ENCODE results near the gene DOCK4. TPM values are rescaled to one million over a fixed set of nuclear protein-coding genes. Genes with fewer than 3 reads are reported as not detected.

The DOCK4 gene
- total RNA-seq, 1 donor from 2014 or later, result 32.2 TPM

DNA sequence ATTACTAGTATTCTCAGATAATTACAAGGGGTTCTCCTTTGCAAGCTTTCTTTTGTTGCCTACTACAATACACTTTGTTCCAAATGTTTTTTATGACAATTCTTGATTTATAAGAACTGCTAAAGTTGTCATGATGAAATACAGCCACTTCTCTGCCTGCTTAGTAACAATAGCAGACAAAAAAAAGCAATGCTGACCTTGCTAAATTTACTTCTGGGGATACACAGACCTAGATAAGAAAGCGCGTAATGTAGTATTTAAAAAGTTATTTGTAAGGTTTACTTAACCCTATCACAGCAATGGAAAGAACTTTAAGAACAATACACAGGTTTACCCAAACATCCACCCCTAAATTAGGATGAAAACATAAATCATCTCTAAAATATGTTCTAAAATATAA is 311.1 kb downstream of the DOCK4 start:
- Mint-ChIP-seq H3K27ac (ENCODE audit: unreplicated experiment) (no peak overlapping the region), H3K27me3 (ENCODE audit: low read depth, unreplicated experiment) (no peaks in the 10 kb centered on the region), H3K36me3 (ENCODE audit: low read depth, unreplicated experiment) (peaks cover 14% of the 10 kb centered on the region), H3K4me3 (ENCODE audit: unreplicated experiment) (no peak overlapping the region), H3K9me3 (ENCODE audit: unreplicated experiment) (no peaks in the 10 kb centered on the region), H3K4me1 (ENCODE audit: low read depth, unreplicated experiment) (no peaks in the 10 kb centered on the region)
- Histone ChIP-seq H4K20me1 (ENCODE audit: insufficient read depth, low read length) (no peaks in the 10 kb centered on the region), H3K4me1 (ENCODE audit: insufficient read depth, low read length) (no peaks in the 10 kb centered on the region), H3K79me2 (ENCODE audit: insufficient read depth, low read length) (no peaks in the 10 kb centered on the region), H3K4me3 (ENCODE audit: insufficient read depth, low read depth, low read length) (no peak overlapping the region), H3K36me3 (ENCODE audit: insufficient read depth, low read length) (no peaks in the 10 kb centered on the region), H3K27me3 (ENCODE audit: insufficient read depth, low read length) (no peaks in the 10 kb centered on the region), H2AFZ (ENCODE audit: low read depth, low read length) (no peak overlapping the region), H3K4me2 (ENCODE audit: low read length) (no peak overlapping the region), H3K27ac (ENCODE audit: low read depth, low read length) (no peak overlapping the region), H3K9ac (ENCODE audit: low read length) (no peak overlapping the region), H3K9me3 (ENCODE audit: insufficient read depth, low read depth, low read length) (no peaks in the 10 kb centered on the region)
- DNase-seq (ENCODE audit: low read depth) (no peak), FAIRE-seq (no peak)
- no peak for TF ChIP-seq EZH2 (IDR thresholded peaks at IDR 0.05; ENCODE audit: insufficient read depth, low read length)
- TF ChIP-seq, protein P1, sequence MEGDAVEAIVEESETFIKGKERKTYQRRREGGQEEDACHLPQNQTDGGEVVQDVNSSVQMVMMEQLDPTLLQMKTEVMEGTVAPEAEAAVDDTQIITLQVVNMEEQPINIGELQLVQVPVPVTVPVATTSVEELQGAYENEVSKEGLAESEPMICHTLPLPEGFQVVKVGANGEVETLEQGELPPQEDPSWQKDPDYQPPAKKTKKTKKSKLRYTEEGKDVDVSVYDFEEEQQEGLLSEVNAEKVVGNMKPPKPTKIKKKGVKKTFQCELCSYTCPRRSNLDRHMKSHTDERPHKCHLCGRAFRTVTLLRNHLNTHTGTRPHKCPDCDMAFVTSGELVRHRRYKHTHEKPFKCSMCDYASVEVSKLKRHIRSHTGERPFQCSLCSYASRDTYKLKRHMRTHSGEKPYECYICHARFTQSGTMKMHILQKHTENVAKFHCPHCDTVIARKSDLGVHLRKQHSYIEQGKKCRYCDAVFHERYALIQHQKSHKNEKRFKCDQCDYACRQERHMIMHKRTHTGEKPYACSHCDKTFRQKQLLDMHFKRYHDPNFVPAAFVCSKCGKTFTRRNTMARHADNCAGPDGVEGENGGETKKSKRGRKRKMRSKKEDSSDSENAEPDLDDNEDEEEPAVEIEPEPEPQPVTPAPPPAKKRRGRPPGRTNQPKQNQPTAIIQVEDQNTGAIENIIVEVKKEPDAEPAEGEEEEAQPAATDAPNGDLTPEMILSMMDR (IDR thresholded peaks at IDR 0.05; ENCODE audit: insufficient read depth, low read depth, low read length), result no peak

DNA sequence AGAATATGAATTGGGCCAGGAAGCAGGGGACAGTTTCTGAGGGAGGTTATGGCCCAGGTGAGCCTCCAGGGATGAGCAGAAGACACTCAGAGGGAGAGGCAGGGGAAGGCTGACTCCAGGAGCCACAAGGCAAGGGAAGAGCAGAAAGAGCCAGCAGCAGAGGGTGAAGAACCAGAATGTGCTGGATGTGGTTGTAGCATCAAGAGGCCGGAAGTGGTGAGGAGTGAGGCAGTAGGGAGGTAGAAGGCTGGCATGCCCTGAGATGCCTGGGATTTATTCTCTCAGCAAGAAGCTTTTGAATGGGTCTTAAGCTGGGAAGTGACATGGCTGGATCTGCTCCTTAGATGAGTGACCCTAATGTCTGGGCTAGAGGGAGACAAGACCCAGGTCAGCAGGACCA is 311.7 kb downstream of the DOCK4 start:
- no peaks in the 10 kb centered on the region for H3K9me3 Mint-ChIP-seq (ENCODE audit: unreplicated experiment)

DNA sequence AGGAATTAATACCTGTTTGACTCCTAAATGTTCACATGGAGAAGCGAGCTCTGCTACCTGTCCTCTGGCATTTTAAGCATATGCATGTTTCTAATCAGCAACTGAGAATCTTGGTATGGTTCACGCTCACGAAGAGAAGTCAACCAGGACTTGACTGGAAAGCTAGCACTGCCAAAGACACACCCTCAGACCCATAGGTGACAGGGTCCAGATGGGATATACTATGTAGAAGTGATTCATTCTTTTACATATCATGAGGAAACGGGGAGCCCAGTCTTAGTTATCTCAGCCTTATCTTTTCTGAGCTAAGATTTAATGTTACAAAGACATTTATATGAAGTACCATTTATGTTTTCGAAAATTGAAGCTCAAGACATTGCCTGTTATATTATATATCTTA is 313.0 kb downstream of the DOCK4 start:
- Mint-ChIP-seq H3K27me3 (ENCODE audit: low read depth, unreplicated experiment) (no peaks in the 10 kb centered on the region), H3K36me3 (ENCODE audit: low read depth, unreplicated experiment) (peaks cover 9% of the 10 kb centered on the region), H3K4me1 (ENCODE audit: low read depth, unreplicated experiment) (no peaks in the 10 kb centered on the region), H3K27ac (ENCODE audit: unreplicated experiment) (no peak overlapping the region), H3K9me3 (ENCODE audit: unreplicated experiment) (no peaks in the 10 kb centered on the region), H3K4me3 (ENCODE audit: unreplicated experiment) (no peak overlapping the region)
- no peak overlapping the region for H3K9ac ChIP-seq (ENCODE audit: low read length)
- H3K4me3 ChIP-seq (ENCODE audit: insufficient read depth, low read depth, low read length), result no peak overlapping the region
- no peaks in the 10 kb centered on the region for H3K4me1 ChIP-seq (ENCODE audit: insufficient read depth, low read length)
- no peaks in the 10 kb centered on the region for H3K9me3 ChIP-seq (ENCODE audit: insufficient read depth, low read depth, low read length)
- H4K20me1 ChIP-seq (ENCODE audit: insufficient read depth, low read length), result no peaks in the 10 kb centered on the region
- H2AFZ ChIP-seq (ENCODE audit: low read depth, low read length), result no peak overlapping the region
- DNase-seq (ENCODE audit: low read depth) (no peak), FAIRE-seq (no peak)
- H3K27ac ChIP-seq (ENCODE audit: low read depth, low read length), result no peak overlapping the region
- no peaks in the 10 kb centered on the region for H3K79me2 ChIP-seq (ENCODE audit: insufficient read depth, low read length)
- TF ChIP-seq, protein P1 (IDR thresholded peaks at IDR 0.05; ENCODE audit: insufficient read depth, low read depth, low read length), result no peak
- no peak for TF ChIP-seq EZH2 (IDR thresholded peaks at IDR 0.05; ENCODE audit: insufficient read depth, low read length)
- no peaks in the 10 kb centered on the region for H3K27me3 ChIP-seq (ENCODE audit: insufficient read depth, low read length)
- H3K36me3 ChIP-seq (ENCODE audit: insufficient read depth, low read length), result no peaks in the 10 kb centered on the region
- H3K4me2 ChIP-seq (ENCODE audit: low read length), result no peak overlapping the region

More for the DNA sequence above, 311.7 kb downstream of the DOCK4 start:
- no peak overlapping the region for H2AFZ ChIP-seq (ENCODE audit: low read depth, low read length)
- H3K79me2 ChIP-seq (ENCODE audit: insufficient read depth, low read length), result no peaks in the 10 kb centered on the region
- H3K9ac ChIP-seq (ENCODE audit: low read length), result no peak overlapping the region
- no peak overlapping the region for H3K27ac ChIP-seq (ENCODE audit: low read depth, low read length)
- Mint-ChIP-seq H3K27me3 (ENCODE audit: low read depth, unreplicated experiment) (no peaks in the 10 kb centered on the region), H3K4me3 (ENCODE audit: unreplicated experiment) (no peak overlapping the region), H3K4me1 (ENCODE audit: low read depth, unreplicated experiment) (no peaks in the 10 kb centered on the region), H3K27ac (ENCODE audit: unreplicated experiment) (no peak overlapping the region), H3K36me3 (ENCODE audit: low read depth, unreplicated experiment) (peaks cover 14% of the 10 kb centered on the region)
- no peak overlapping the region for H3K4me3 ChIP-seq (ENCODE audit: insufficient read depth, low read depth, low read length)
- H3K27me3 ChIP-seq (ENCODE audit: insufficient read depth, low read length), result no peaks in the 10 kb centered on the region
- H3K9me3 ChIP-seq (ENCODE audit: insufficient read depth, low read depth, low read length), result no peaks in the 10 kb centered on the region
- H3K36me3 ChIP-seq (ENCODE audit: insufficient read depth, low read length), result no peaks in the 10 kb centered on the region
- no peaks in the 10 kb centered on the region for H4K20me1 ChIP-seq (ENCODE audit: insufficient read depth, low read length)
- H3K4me1 ChIP-seq (ENCODE audit: insufficient read depth, low read length), result no peaks in the 10 kb centered on the region
- no peak overlapping the region for H3K4me2 ChIP-seq (ENCODE audit: low read length)
- DNase-seq (ENCODE audit: low read depth) (no peak), FAIRE-seq (no peak)
- no peak for TF ChIP-seq EZH2 (IDR thresholded peaks at IDR 0.05; ENCODE audit: insufficient read depth, low read length)
- TF ChIP-seq, protein P1 (IDR thresholded peaks at IDR 0.05; ENCODE audit: insufficient read depth, low read depth, low read length), result no peak
